HepG2 (cell line): ENCODE measurements around the gene ORC6. TPM values are rescaled to one million over a fixed set of nuclear protein-coding genes. Genes with fewer than 3 reads are reported as not detected.

ENCODE experiments used
- CC2D1A ChIP-seq: sonication (generic); formaldehyde crosslinking; IDR thresholded peaks from 2 replicates; pipeline ENCODE4 v1.8.1; 2023; ENCODE audit warnings: mild to moderate bottlenecking, missing genetic modification reagents
- CREM ChIP-seq, 2 experiments: sonication (generic) in 1 of 2; formaldehyde crosslinking in 1 of 2; IDR thresholded peaks; 2 replicates each; pipeline versions ENCODE4 v1.4.0 to v1.6.1; 2016 to 2020; ENCODE audit warnings: antibody characterized with exemption in 1 of 2, mild to moderate bottlenecking in 1 of 2, missing genetic modification reagents in 1 of 2
- IKZF1 ChIP-seq: fragments of 450-650 bp; IDR thresholded peaks from 2 replicates; pipeline ENCODE4 v1.7.1; 2016
- KLF13 ChIP-seq: sonication (generic); formaldehyde crosslinking; IDR thresholded peaks from 2 replicates; pipeline ENCODE4 v1.4.0; 2020; ENCODE audit warnings: mild to moderate bottlenecking, missing genetic modification reagents
- NR1H2 ChIP-seq: sonication (generic); formaldehyde crosslinking; IDR thresholded peaks from 2 replicates; pipeline ENCODE4 v1.8.1; 2022; ENCODE audit warnings: low read depth, missing genetic modification reagents, borderline replicate concordance
- SAP130 ChIP-seq: IDR thresholded peaks from 2 replicates; pipeline ENCODE4 v1.6.1; 2016; ENCODE audit warnings: low read depth
- ZNF441 ChIP-seq: sonication (generic); formaldehyde crosslinking; IDR thresholded peaks from 2 replicates; pipeline ENCODE4 v1.7.0; 2021; ENCODE audit warnings: missing genetic modification reagents, borderline replicate concordance
- ZNF747 ChIP-seq: sonication (generic); formaldehyde crosslinking; IDR thresholded peaks from 2 replicates; pipeline ENCODE4 v1.8.1; 2023; ENCODE audit warnings: missing genetic modification reagents, mild to moderate bottlenecking, borderline replicate concordance
- ZNF749 ChIP-seq: sonication (generic); formaldehyde crosslinking; IDR thresholded peaks from 2 replicates; pipeline ENCODE4 v1.8.0; 2022; ENCODE audit warnings: mild to moderate bottlenecking, missing genetic modification reagents, moderate library complexity, borderline replicate concordance
- polyA plus RNA-seq, 8 experiments: library from polyadenylated mRNA; depleted of rRNA in 3 of 8; stranded (reverse) in 7 of 8; unstranded in 1 of 8; fragments of >200 nt; fragmentation: Illumina TruSeq in 4 of 8; extraction: Trizol in 4 of 8; gene quantifications; 2 replicates each; pipeline versions ENCODE4 v1.2.1 to v1.2.3, GENCODE V29; 2011 to 2016; ENCODE audit warnings: low read depth in 4 of 8, missing spikeins in 1 of 8, mixed read lengths in 1 of 8; ENCODE audit not compliant: insufficient read depth in 1 of 8
- total RNA-seq, 5 experiments: library from RNA; depleted of rRNA; stranded (reverse); fragments of >200 nt; fragmentation: Illumina TruSeq; extraction: Trizol; gene quantifications; 2 replicates each; pipeline ENCODE4 v1.2.3, GENCODE V29; 2016; ENCODE audit warnings: low read depth in 1 of 5
- TF ChIP-seq, protein P1 (sequence below): sonication (generic); formaldehyde crosslinking; IDR thresholded peaks from 2 replicates; pipeline ENCODE4 v1.4.0; 2020; ENCODE audit warnings: missing genetic modification reagents
- TF ChIP-seq, protein P2 (sequence below): sonication (generic); formaldehyde crosslinking; IDR thresholded peaks from 2 replicates; pipeline ENCODE4 v1.5.0; 2020; ENCODE audit warnings: mild to moderate bottlenecking, missing genetic modification reagents, borderline replicate concordance
- TF ChIP-seq, protein P3 (sequence below): sonication (generic); formaldehyde crosslinking; IDR thresholded peaks from 2 replicates; pipeline ENCODE4 v1.5.0; 2020; ENCODE audit warnings: missing genetic modification reagents
- TF ChIP-seq, protein P4 (sequence below): sonication (generic); formaldehyde crosslinking; IDR thresholded peaks from 2 replicates; pipeline ENCODE4 v1.4.0; 2020; ENCODE audit warnings: low read depth, missing genetic modification reagents

Gene ORC6
- total and polyA plus RNA-seq, 2 of the 13 experiments (the other 11 are each of a cell fraction or from before 2014, with no cell fraction given): 34.2 to 69.8 TPM

DNA sequence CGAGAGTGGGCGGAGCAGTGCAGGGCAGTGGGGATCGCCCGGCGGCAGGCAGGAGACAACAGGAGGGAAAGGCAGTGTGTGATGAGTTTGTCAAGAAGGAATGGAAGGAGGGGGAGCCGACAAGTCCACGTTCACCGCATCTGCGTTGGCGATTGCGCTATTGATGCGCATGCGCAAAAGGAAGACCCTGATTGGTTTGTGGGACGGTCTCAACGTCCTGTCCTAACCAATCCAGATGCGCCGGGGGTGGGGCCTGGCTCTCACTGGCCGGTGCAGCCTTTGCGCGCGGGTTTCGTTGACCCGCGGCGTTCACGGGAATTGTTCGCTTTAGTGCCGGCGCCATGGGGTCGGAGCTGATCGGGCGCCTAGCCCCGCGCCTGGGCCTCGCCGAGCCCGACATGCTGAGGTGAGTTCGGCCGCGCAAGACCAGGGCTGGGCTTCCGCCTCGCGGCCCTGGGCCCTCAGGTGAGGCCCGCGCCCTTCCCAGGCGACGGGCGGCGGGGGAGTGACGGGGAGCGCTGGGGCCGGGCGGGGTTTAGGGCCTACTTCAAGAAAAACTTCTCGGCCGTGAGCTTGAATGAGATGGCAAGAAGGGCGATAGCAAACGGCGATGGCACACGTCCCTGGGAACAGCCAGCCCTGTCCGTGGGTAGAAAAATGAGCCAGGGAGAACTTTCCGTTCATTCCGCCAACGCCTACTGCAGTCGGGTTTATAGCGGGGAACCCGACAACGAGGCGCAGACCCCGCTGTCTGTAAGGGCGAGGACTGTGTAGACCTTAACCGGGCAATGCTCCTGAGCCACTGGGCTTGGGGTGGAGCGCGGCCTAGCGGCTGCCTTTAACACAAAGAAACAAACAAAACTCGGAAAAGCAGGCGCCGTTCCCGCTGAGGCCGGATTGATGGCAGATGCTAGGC, at the start of gene ORC6 (continued):
- TF ChIP-seq, protein P1, sequence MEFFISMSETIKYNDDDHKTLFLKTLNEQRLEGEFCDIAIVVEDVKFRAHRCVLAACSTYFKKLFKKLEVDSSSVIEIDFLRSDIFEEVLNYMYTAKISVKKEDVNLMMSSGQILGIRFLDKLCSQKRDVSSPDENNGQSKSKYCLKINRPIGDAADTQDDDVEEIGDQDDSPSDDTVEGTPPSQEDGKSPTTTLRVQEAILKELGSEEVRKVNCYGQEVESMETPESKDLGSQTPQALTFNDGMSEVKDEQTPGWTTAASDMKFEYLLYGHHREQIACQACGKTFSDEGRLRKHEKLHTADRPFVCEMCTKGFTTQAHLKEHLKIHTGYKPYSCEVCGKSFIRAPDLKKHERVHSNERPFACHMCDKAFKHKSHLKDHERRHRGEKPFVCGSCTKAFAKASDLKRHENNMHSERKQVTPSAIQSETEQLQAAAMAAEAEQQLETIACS (CRISPR knock-in tag): 0 out of 2 replicates have a peak, but pooled peaks have one; percentile 27
- TF ChIP-seq KLF13 (CRISPR knock-in tag) (0 out of 2 replicates have a peak, but pooled peaks have one; percentile 32), NR1H2 (CRISPR knock-in tag) (peak; percentile 28; the same call in 1 of the 2 replicates), SAP130 (CRISPR knock-in tag) (peak; percentile 99), CREM (IDR thresholded peaks at IDR 0.05) (peak; percentile 56; the same call in 1 of the 2 replicates), CREM (CRISPR knock-in tag; IDR thresholded peaks at IDR 0.05) (no peak), ZNF747 (CRISPR knock-in tag) (no peak), IKZF1 (no peak), ZNF441 (CRISPR knock-in tag) (no peak; the same call in 1 of the 2 replicates), ZNF749 (CRISPR knock-in tag) (peak; percentile 74; the same call in 1 of the 2 replicates), CC2D1A (CRISPR knock-in tag) (no peak)
- TF ChIP-seq, protein P2, sequence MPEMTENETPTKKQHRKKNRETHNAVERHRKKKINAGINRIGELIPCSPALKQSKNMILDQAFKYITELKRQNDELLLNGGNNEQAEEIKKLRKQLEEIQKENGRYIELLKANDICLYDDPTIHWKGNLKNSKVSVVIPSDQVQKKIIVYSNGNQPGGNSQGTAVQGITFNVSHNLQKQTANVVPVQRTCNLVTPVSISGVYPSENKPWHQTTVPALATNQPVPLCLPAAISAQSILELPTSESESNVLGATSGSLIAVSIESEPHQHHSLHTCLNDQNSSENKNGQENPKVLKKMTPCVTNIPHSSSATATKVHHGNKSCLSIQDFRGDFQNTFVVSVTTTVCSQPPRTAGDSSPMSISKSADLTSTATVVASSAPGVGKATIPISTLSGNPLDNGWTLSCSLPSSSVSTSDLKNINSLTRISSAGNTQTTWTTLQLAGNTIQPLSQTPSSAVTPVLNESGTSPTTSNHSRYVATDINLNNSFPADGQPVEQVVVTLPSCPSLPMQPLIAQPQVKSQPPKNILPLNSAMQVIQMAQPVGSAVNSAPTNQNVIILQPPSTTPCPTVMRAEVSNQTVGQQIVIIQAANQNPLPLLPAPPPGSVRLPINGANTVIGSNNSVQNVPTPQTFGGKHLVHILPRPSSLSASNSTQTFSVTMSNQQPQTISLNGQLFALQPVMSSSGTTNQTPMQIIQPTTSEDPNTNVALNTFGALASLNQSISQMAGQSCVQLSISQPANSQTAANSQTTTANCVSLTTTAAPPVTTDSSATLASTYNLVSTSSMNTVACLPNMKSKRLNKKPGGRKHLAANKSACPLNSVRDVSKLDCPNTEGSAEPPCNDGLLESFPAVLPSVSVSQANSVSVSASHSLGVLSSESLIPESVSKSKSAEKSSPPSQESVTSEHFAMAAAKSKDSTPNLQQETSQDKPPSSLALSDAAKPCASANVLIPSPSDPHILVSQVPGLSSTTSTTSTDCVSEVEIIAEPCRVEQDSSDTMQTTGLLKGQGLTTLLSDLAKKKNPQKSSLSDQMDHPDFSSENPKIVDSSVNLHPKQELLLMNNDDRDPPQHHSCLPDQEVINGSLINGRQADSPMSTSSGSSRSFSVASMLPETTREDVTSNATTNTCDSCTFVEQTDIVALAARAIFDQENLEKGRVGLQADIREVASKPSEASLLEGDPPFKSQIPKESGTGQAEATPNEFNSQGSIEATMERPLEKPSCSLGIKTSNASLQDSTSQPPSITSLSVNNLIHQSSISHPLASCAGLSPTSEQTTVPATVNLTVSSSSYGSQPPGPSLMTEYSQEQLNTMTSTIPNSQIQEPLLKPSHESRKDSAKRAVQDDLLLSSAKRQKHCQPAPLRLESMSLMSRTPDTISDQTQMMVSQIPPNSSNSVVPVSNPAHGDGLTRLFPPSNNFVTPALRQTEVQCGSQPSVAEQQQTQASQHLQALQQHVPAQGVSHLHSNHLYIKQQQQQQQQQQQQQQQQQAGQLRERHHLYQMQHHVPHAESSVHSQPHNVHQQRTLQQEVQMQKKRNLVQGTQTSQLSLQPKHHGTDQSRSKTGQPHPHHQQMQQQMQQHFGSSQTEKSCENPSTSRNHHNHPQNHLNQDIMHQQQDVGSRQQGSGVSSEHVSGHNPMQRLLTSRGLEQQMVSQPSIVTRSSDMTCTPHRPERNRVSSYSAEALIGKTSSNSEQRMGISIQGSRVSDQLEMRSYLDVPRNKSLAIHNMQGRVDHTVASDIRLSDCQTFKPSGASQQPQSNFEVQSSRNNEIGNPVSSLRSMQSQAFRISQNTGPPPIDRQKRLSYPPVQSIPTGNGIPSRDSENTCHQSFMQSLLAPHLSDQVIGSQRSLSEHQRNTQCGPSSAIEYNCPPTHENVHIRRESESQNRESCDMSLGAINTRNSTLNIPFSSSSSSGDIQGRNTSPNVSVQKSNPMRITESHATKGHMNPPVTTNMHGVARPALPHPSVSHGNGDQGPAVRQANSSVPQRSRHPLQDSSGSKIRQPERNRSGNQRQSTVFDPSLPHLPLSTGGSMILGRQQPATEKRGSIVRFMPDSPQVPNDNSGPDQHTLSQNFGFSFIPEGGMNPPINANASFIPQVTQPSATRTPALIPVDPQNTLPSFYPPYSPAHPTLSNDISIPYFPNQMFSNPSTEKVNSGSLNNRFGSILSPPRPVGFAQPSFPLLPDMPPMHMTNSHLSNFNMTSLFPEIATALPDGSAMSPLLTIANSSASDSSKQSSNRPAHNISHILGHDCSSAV (CRISPR knock-in tag): no peak
- TF ChIP-seq, protein P3, sequence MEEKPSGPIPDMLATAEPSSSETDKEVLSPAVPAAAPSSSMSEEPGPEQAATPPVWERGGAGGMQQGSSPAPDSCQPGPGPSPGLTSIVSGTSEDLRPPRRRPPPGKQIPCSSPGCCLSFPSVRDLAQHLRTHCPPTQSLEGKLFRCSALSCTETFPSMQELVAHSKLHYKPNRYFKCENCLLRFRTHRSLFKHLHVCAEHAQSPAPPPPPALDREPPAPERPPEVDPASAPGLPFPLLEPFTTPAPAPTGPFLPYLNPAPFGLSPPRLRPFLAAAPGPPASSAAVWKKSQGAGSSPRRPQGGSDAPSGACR (CRISPR knock-in tag): 0 out of 2 replicates have a peak, but pooled peaks have one; percentile 11
- TF ChIP-seq, protein P4, sequence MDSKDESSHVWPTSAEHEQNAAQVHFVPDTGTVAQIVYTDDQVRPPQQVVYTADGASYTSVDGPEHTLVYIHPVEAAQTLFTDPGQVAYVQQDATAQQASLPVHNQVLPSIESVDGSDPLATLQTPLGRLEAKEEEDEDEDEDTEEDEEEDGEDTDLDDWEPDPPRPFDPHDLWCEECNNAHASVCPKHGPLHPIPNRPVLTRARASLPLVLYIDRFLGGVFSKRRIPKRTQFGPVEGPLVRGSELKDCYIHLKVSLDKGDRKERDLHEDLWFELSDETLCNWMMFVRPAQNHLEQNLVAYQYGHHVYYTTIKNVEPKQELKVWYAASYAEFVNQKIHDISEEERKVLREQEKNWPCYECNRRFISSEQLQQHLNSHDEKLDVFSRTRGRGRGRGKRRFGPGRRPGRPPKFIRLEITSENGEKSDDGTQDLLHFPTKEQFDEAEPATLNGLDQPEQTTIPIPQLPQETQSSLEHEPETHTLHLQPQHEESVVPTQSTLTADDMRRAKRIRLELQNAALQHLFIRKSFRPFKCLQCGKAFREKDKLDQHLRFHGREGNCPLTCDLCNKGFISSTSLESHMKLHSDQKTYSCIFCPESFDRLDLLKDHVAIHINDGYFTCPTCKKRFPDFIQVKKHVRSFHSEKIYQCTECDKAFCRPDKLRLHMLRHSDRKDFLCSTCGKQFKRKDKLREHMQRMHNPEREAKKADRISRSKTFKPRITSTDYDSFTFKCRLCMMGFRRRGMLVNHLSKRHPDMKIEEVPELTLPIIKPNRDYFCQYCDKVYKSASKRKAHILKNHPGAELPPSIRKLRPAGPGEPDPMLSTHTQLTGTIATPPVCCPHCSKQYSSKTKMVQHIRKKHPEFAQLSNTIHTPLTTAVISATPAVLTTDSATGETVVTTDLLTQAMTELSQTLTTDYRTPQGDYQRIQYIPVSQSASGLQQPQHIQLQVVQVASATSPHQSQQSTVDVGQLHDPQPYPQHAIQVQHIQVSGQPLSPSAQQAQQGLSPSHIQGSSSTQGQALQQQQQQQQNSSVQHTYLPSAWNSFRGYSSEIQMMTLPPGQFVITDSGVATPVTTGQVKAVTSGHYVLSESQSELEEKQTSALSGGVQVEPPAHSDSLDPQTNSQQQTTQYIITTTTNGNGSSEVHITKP (CRISPR knock-in tag): peak; percentile 59
